GM19463 (cell line): Measurements from ENCODE around the gene RNF34.

Experiments
- ATAC-seq: cut with Tn5 transposase; IDR thresholded peaks from one replicate; pipeline ENCODE4 v1.9.1; 2021; ENCODE audit warnings: mild to moderate bottlenecking, moderate library complexity; ENCODE audit not compliant: unreplicated experiment

The RNF34 gene

DNA sequence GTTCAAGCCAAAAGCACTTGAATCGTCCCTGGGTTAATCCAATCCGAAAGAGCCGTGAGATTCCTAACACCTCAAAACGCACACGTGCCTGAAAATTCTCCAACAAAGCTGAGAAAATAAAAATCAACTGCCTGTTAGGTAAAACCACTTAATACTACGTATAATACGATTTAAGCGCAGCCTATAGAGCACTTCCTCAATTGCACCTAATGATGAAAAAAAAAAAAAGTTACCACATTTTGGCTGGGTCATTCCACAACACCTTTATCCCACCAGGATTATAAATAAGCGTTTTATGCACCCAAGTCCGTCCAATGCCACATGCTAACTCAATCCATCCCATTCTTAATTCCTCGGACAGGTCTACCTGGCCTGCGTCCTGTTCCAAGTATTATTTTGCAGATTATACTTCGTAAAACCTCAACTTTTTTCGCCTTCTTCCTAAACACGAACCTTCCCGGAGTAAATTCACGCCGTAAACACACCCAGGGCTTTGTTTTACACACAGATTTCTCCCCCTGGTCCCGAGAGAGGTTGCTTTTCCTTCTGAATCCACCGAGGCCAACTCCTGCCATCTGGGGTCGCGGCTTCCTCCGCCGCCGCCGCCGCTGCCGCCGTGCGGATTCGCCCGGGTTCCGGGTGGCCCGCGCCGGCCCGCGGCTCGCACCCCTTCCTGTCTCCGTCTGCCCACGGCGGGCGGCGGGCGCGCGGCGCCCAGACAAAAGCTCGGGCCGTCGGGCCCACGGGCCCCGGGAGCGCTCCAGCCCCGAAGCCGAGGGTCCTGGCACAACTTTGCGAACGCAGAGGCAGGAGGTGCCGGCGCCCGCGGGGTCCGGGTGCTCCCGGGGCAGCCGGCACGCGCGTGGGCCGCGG is 66.2 kb downstream of the RNF34 start:
- ATAC-seq: no peak

DNA sequence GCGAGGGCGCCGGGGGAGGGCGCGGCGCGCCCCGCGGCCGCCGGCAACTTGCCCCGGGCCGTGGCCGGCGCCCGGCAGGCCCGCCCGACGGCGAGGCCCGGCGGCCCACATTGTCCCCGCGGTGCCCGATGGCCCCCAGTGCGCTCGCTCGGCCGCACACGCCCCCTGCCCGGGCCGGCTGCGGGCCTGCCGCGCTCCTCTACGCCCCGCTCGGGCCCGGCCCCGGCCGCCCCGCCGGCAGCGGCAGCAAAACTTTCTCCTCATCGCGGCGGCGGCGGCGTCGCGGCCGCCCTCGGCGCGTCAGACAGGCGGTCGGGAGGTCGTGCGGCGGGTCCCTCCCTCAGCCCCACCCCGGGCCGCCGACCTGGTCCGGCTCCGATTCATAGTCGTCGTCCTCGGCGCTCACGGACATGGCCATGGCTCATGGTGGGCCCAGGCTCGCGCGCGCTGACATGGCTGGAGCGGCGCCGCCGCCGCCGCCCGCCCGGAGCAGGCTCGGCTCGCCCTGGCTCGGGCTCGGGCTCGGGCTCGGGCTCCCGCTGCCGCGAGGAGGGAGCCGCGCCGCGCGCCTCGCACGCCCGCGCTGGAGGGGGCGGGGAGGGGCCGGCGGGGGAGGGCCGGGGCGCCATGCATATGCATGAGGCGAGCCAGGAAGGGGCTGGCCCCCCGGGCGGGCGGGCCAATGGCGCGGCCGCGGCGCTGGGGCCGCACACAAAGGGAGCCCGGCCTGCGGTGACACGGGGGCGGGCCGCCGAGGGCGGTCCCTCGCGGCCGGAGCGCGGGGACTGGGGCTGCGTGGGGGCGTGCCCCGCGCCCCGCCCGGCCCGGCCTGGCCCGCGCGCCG is 67.1 kb downstream of the RNF34 start:
- peak; percentile 91 for ATAC-seq

DNA sequence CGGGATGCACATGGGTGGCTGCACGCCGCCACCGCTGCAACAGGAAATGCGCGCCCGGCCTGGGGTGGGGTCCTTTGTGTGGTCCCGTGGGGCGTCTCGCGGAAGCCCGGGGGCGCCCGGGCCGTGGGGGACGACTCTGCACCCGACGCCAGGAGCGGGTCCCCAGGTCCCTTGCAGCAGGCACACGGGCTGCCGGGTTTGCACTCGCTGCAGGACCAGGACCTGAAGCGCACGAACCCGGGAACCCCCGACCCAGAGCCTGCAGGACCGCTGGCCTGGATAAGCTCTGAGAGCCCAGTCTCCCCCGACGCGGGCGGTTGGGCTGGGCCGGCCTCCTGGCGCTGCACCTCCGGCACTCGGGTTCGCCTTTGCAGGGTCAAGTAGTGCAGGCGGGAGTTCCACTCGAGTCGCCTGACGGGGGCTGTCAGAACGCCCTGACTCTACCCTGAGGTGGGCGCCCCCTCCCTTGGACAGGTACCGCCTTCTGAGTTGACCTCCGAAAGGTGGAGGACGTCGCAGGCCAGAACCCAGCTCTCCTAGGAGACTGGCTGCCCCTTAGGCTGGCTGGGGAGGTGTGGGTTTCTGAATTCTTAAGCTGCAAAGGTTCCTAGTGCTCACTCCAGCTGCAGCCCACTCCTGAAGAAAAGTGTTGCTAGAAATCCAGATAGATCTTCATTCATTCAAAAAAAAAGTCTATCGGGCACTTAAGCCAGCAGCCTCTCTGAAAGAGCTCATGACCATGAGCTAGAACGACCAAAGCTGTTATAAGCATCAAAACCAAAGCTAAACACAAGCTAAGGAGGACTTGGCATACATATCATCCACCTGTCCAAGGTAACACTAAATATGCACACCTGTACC is 68.0 kb downstream of the RNF34 start:
- ATAC-seq: no peak

- ATAC-seq: no peak
These were observed 68.5 kb downstream of the RNF34 start for GRCh38 chr12:121468499-121468801.

GRCh38 chr12:121470751-121471150 is 70.8 kb downstream of the RNF34 start:
- ATAC-seq: no peak

GRCh38 chr12:121472150-121472905 is 72.4 kb downstream of the RNF34 start:
- no peak for ATAC-seq
